Measurements from ENCODE around the gene HS3ST6.

The HS3ST6 gene

GRCh38 chr16:1874854-1875253 is 43.4 kb downstream of the HS3ST6 start:
- no peak for DNase-seq

- DNase-seq, result peak; percentile 72
These were observed 46.1 kb downstream of the HS3ST6 start, which contains the start of gene MEIOB for GRCh38 chr16:1871974-1872635. Gene MEIOB, minus strand, starts transcription at chr16:1872164. Its CDS starts 3,989 bp downstream, at chr16:1868175.

GRCh38 chr16:1870365-1871082 is 47.7 kb downstream of the HS3ST6 start:
- no peak for DNase-seq

- no peak for DNase-seq
These were observed 52.1 kb downstream of the HS3ST6 start for GRCh38 chr16:1865902-1866690.

GRCh38 chr16:1863681-1864460 is 54.3 kb downstream of the HS3ST6 start:
- no peak for DNase-seq

GRCh38 chr16:1862394-1862793 is 55.8 kb downstream of the HS3ST6 start:
- no peak for DNase-seq

- DNase-seq, result no peak
These were observed 56.5 kb downstream of the HS3ST6 start for GRCh38 chr16:1861730-1862129.

Data from NCI-H2227 treated with DMSO at 0.1 percent for 48 hours (cell line).